GM12874 (cell line): Measurements from ENCODE around the gene HS3ST6.

Source experiments
- TF ChIP-seq, protein P1 (sequence below): IDR thresholded peaks from 2 replicates; pipeline ENCODE4 v1.5.1; 2011; ENCODE audit warnings: low read depth, mild to moderate bottlenecking, control low read depth, low read length, moderate library complexity; ENCODE audit not compliant: insufficient read depth

The HS3ST6 gene

DNA sequence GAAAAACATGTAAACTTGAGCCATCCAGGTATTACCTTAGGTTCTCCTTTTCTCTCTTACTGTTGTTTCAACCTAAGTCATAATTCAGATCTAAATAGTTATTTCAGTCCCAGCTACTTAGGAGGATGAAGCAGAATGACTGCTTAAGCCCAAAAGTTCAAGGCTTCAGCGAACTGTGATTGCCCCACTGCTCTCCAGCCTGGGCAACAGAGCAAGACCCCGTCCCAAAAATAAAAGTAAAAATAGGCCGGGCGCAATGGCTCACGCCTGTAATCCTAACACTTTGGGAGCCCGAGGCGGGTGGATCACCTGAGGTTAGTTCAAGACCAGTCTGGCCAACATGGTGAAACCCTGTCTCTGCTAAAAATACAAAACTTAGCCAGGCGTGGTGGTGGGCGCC is 55.8 kb downstream of the HS3ST6 start:
- TF ChIP-seq, protein P1, sequence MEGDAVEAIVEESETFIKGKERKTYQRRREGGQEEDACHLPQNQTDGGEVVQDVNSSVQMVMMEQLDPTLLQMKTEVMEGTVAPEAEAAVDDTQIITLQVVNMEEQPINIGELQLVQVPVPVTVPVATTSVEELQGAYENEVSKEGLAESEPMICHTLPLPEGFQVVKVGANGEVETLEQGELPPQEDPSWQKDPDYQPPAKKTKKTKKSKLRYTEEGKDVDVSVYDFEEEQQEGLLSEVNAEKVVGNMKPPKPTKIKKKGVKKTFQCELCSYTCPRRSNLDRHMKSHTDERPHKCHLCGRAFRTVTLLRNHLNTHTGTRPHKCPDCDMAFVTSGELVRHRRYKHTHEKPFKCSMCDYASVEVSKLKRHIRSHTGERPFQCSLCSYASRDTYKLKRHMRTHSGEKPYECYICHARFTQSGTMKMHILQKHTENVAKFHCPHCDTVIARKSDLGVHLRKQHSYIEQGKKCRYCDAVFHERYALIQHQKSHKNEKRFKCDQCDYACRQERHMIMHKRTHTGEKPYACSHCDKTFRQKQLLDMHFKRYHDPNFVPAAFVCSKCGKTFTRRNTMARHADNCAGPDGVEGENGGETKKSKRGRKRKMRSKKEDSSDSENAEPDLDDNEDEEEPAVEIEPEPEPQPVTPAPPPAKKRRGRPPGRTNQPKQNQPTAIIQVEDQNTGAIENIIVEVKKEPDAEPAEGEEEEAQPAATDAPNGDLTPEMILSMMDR = no peak

- TF ChIP-seq, protein P1 = no peak
Observed at GRCh38 chr16:1861730-1862129, 56.5 kb downstream of the HS3ST6 start.
